ENCODE results near the gene TRPM2.
"Not testable (repeated sequence)": the region's sequence is repeated elsewhere in the genome, so short reads cannot be mapped to it uniquely, and the experiment has no call there.

The TRPM2 gene

GRCh38 chr21:44405948-44406872, 52.8 kb downstream of the TRPM2 start:
- Mint-ChIP-seq H3K4me3 (no peak overlapping the region), H3K27me3 (no peaks in the 10 kb centered on the region), H3K36me3 (ENCODE audit: low read depth) (peaks cover 38% of the 10 kb centered on the region), H3K9me3 (peaks cover 13% of the 10 kb centered on the region), H3K27ac (peak overlapping the region; percentile 32), H3K4me1 (ENCODE audit: low read depth) (peaks cover 6% of the 10 kb centered on the region)
- no peak for DNase-seq

DNA sequence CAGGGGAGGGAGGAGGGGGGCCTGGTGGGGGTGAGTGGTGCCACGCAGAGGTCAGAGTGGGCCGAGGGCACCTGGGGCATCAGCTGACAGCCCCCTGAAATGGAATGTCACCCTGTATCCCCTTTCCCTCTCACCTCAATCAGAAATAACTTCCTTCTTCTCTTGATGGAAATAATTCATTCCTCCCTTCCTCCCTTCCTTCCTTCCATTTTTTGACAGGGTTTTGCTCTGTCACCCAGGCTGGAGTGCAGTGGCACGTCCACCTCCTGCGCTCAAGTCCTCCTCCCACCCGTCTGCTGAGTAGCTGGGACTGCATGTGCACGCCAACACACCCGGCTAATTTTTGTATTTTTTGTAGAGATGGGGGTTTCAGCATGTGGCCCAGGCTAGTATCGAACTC, 53.5 kb downstream of the TRPM2 start:
- peak overlapping the region; percentile 81 for H3K27ac Mint-ChIP-seq
- H3K27me3 Mint-ChIP-seq, result no peaks in the 10 kb centered on the region
- no peak for DNase-seq
- peaks cover 39% of the 10 kb centered on the region for H3K36me3 Mint-ChIP-seq (ENCODE audit: low read depth)
- H3K9me3 Mint-ChIP-seq, result peaks cover 13% of the 10 kb centered on the region
- peaks cover 6% of the 10 kb centered on the region for H3K4me1 Mint-ChIP-seq (ENCODE audit: low read depth)
- H3K4me3 Mint-ChIP-seq, result no peak overlapping the region

- Mint-ChIP-seq H3K4me3 (no peak overlapping the region), H3K27me3 (no peaks in the 10 kb centered on the region), H3K4me1 (ENCODE audit: low read depth) (peaks cover 6% of the 10 kb centered on the region), H3K36me3 (ENCODE audit: low read depth) (peaks cover 44% of the 10 kb centered on the region), H3K9me3 (peaks cover 13% of the 10 kb centered on the region), H3K27ac (peak overlapping the region; percentile 81)
- DNase-seq, result peak; percentile 46
Observed at GRCh38 chr21:44407493-44407892, 54.1 kb downstream of the TRPM2 start.

DNA sequence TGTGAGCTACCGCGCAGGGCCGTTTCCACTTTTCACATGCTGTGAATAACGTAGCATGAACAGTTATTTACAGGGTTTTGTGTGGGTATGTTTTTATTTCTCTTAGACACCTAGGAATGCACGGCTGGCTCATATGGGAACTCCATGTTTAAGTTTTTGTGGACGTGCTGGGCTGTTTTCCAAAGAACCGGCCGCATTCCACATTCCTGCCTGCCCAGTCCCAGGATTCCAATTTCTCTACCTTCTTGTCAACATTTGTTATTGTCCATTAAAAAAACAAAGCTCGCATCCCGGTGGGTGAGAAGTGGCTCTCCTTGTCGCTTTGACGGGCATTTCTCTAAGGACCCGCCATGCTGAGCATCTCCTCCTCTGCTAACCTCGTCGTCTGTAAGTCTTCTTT, 54.8 kb downstream of the TRPM2 start:
- H3K27me3 Mint-ChIP-seq, result no peaks in the 10 kb centered on the region
- peak overlapping the region; percentile 48 for H3K27ac Mint-ChIP-seq
- H3K4me1 Mint-ChIP-seq (ENCODE audit: low read depth), result peaks cover 6% of the 10 kb centered on the region
- H3K4me3 Mint-ChIP-seq, result no peak overlapping the region
- no peak for DNase-seq
- H3K9me3 Mint-ChIP-seq, result peaks cover 12% of the 10 kb centered on the region
- peaks cover 48% of the 10 kb centered on the region for H3K36me3 Mint-ChIP-seq (ENCODE audit: low read depth)

GRCh38 chr21:44413566-44414290, 60.3 kb downstream of the TRPM2 start:
- Mint-ChIP-seq H3K4me1 (ENCODE audit: low read depth) (no peaks in the 10 kb centered on the region), H3K9me3 (no peaks in the 10 kb centered on the region), H3K27me3 (no peaks in the 10 kb centered on the region), H3K27ac (no peak overlapping the region), H3K4me3 (no peak overlapping the region), H3K36me3 (ENCODE audit: low read depth) (peaks cover 51% of the 10 kb centered on the region)
- peak; percentile 13 for DNase-seq

DNA sequence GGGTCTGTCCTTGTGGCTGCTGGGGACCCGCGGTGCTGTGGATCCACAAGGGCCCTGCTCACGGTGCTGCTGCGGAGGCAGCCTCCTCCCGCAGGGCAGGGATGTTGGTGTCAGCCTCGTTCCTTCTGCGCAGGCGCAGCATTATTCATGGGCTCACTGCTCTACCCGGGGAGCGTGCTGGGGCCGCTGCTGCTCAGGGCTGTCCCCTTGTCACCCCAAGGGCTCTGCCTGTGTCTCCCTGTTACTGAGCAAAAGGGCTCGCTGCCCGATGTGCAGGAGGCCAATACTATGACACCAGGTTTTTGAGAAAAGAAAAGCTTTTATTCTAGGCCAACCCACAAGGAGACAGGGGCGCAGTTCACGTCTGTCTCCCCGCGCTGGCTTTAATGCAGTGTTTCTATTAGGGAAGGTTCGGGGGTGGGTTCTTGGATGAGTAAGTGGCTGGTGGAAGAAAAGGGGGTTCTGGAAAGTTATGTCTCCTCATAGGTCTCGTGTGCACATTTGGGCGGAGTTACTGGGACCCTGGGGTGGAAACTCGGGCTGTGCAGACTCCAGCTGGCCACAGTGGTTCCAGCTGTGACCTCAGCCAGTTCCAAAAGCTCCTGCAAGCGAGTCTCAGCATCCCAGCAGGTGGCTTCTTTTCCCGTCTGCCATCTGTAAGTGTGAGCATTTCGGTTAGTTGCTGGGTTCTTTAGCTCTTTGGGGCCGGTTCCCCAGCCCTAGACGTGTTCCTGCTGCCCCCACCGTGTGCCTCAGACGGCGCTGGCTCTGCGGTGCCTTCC, 61.1 kb downstream of the TRPM2 start:
- Mint-ChIP-seq H3K9me3 (peaks cover 3% of the 10 kb centered on the region), H3K27me3 (no peaks in the 10 kb centered on the region), H3K4me1 (ENCODE audit: low read depth) (no peaks in the 10 kb centered on the region), H3K36me3 (ENCODE audit: low read depth) (peaks cover 49% of the 10 kb centered on the region), H3K27ac (no peak overlapping the region), H3K4me3 (no peak overlapping the region)
- peak; percentile 7 for DNase-seq

- H3K27ac Mint-ChIP-seq, result no peak overlapping the region
- H3K27me3 Mint-ChIP-seq, result no peaks in the 10 kb centered on the region
- H3K4me3 Mint-ChIP-seq, result no peak overlapping the region
- H3K36me3 Mint-ChIP-seq (ENCODE audit: low read depth), result peaks cover 51% of the 10 kb centered on the region
- no peaks in the 10 kb centered on the region for H3K4me1 Mint-ChIP-seq (ENCODE audit: low read depth)
- peak; percentile 15 for DNase-seq
- H3K9me3 Mint-ChIP-seq, result peaks cover 5% of the 10 kb centered on the region
Observed at GRCh38 chr21:44415073-44416025, 61.9 kb downstream of the TRPM2 start.

- H3K4me3 Mint-ChIP-seq, result no peak overlapping the region
- H3K27ac Mint-ChIP-seq, result no peak overlapping the region
- H3K27me3 Mint-ChIP-seq, result no peaks in the 10 kb centered on the region
- H3K9me3 Mint-ChIP-seq, result peaks cover 5% of the 10 kb centered on the region
- peak; percentile 2 for DNase-seq
- no peaks in the 10 kb centered on the region for H3K4me1 Mint-ChIP-seq (ENCODE audit: low read depth)
- H3K36me3 Mint-ChIP-seq (ENCODE audit: low read depth), result peaks cover 54% of the 10 kb centered on the region
Observed at GRCh38 chr21:44416193-44416592, 62.8 kb downstream of the TRPM2 start.

DNA sequence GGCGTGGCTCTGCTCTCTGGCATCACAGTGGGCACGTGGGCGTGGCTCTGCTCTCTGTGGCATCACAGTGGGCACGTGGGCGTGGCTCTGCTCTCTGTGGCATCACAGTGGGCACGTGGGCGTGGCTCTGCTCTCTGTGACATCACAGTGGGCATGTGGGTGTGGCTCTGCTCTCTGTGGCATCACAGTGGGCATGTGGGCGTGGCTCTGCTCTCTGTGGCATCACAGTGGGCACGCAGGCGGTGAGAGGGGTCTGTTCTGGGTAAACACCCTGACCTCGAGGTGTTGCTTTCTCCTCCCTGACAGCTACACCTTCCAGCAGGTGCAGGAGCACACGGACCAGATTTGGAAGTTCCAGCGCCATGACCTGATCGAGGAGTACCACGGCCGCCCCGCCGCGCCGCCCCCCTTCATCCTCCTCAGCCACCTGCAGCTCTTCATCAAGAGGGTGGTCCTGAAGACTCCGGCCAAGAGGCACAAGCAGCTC, 64.2 kb downstream of the TRPM2 start:
- H3K36me3 Mint-ChIP-seq (ENCODE audit: low read depth), result peaks cover 49% of the 10 kb centered on the region
- not testable (repeated sequence) for H3K9me3 Mint-ChIP-seq; H3K27me3 Mint-ChIP-seq; H3K27ac Mint-ChIP-seq; H3K4me1 Mint-ChIP-seq (ENCODE audit: low read depth); H3K4me3 Mint-ChIP-seq
- DNase-seq, result peak; percentile 8

DNA sequence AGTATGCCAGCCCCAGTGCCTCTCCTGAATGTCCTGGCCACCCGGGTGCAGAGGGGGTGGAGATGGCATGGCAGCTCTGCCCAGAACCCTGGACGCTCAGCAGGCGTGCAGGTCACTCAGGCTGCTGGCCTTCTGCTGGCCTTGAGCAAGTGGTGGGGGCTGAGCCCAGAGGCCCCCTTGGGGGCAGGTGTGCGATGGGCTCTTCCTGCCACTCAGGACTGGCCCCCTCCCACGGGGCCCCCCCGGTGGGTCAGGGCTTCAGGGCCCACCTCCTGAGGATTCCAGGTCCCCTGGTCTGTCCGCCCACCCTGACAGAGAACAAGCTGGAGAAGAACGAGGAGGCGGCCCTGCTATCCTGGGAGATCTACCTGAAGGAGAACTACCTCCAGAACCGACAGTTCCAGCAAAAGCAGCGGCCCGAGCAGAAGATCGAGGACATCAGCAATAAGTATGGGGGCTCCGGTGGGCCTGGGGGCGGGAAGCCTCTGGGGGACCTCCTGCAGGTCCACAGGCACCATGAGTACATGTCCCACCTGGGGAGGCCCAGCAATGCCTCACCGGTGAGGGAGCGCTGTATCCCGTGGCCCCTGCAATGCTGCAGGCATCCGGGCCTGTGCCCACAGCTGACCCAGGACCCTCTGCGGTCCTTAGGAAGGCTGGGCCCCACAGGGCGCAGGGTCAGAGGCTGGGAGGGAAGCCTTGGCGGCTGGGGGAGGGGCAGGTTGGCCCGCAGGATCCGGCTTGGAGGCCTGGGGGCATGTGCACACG, 64.9 kb downstream of the TRPM2 start:
- DNase-seq, result no peak
- Mint-ChIP-seq H3K36me3 (ENCODE audit: low read depth) (peaks cover 49% of the 10 kb centered on the region), H3K4me1 (ENCODE audit: low read depth) (no peaks in the 10 kb centered on the region), H3K27me3 (no peaks in the 10 kb centered on the region), H3K4me3 (no peak overlapping the region), H3K27ac (no peak overlapping the region), H3K9me3 (peaks cover 5% of the 10 kb centered on the region)

GRCh38 chr21:44418876-44419230, 65.4 kb downstream of the TRPM2 start:
- H3K36me3 Mint-ChIP-seq (ENCODE audit: low read depth), result peaks cover 48% of the 10 kb centered on the region
- no peaks in the 10 kb centered on the region for H3K4me1 Mint-ChIP-seq (ENCODE audit: low read depth)

DNA sequence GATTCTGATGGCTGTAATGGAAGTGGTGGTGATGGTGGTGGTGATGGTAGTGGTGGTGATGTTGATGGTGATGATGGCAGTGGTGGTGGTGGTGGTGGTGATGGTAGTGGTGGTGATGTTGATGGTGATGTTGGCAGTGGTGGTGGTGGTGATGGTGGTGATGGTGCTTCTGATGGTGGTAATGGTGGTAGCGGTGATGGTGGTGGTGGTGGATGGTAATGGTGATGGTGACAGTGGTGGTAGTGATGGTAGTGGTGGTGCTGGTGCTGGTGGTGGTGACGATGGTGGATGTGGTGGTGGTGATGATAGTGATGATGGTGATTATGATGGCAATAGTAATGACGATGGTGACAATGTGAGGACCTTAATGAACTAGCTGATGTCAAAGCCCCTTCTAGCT, 66.3 kb downstream of the TRPM2 start:
- Mint-ChIP-seq H3K36me3 (ENCODE audit: low read depth) (peaks cover 40% of the 10 kb centered on the region), H3K27me3 (no peaks in the 10 kb centered on the region), H3K4me1 (ENCODE audit: low read depth) (no peaks in the 10 kb centered on the region), H3K4me3 (no peak overlapping the region), H3K27ac (peak overlapping the region; percentile 65), H3K9me3 (peaks cover 5% of the 10 kb centered on the region)
- no peak for DNase-seq

More at GRCh38 chr21:44418876-44419230, 65.4 kb downstream of the TRPM2 start:
- no peak overlapping the region for H3K4me3 Mint-ChIP-seq
- no peak overlapping the region for H3K27ac Mint-ChIP-seq
- DNase-seq, result no peak
- peaks cover 5% of the 10 kb centered on the region for H3K9me3 Mint-ChIP-seq
- no peaks in the 10 kb centered on the region for H3K27me3 Mint-ChIP-seq
